ENCODE results near the gene HYOU1. TPM values are rescaled to one million over a fixed set of nuclear protein-coding genes. Genes with fewer than 3 reads are reported as not detected.

HYOU1 gene
- total and polyA plus RNA-seq, 2 of the 8 experiments (the other 6 are each of a cell fraction or from before 2014, with no cell fraction given) = 239 to 295 TPM

DNA sequence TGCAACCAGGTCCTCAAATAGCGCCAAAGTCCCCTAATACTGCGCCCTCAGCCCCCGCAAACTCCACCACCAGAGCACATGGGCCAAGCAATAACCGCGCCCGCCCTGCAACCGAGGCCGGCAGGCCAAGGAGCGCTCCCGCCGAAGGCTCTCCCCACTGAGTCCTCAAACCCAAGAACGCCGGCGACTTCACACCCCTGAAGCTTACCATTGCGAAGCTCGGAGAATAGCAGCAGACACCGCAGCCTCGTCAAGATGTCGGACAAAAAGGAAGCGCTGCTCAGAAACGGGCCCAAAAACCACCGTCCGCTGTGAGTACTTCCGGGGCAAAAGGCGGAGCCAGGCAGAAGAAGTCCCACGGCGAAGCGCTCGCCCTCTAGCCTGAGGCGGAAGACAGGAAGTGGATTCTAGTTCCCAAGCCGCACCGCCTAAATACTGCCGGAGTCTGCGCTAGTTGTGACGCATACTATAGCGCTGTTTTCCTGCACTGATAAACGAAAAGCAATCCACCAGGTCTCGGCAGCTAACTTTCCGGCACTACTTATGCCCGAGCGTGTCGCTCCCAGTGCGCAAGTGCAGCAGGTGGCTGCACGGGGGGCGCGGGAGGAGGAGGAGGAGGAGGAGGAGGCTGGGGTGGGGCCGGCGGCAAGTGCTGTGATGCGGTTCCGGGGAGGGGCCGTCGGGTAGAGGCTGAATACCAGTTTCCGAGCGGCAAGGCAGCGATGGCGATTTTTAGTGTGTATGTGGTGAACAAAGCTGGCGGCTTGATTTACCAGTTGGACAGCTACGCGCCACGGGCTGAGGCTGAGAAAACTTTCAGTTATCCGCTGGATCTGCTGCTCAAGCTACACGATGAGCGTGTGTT lies 38.7 kb downstream of the HYOU1 start, which contains the start of the genes RPS25 and TRAPPC4 (continued):
- TF ChIP-seq KDM5A (IDR thresholded peaks at IDR 0.05; ENCODE audit: low read length) (peak; percentile 54), TEAD4 (IDR thresholded peaks at IDR 0.05; ENCODE audit: low read depth, low read length) (no peak), SP2 (IDR thresholded peaks at IDR 0.05; ENCODE audit: low read length) (no peak), CHD1 (IDR thresholded peaks at IDR 0.05; ENCODE audit: low read depth, low read length) (0 out of 2 replicates have a peak, but pooled peaks have one; percentile 36), PHF8 (conservative IDR thresholded peaks at IDR 0.05; ENCODE audit: low read depth, low read length) (peak; percentile 79), HDAC6 (IDR thresholded peaks at IDR 0.05; ENCODE audit: low read depth, low read length) (no peak), NANOG (IDR thresholded peaks at IDR 0.05; ENCODE audit: insufficient read depth, low read depth, low read length, poor library complexity, severe bottlenecking) (no peak), SUZ12 (IDR thresholded peaks at IDR 0.05; ENCODE audit: low read length) (no peak), SAP30 (IDR thresholded peaks at IDR 0.05; ENCODE audit: insufficient read depth, insufficient replicate concordance, low read length) (peak; percentile 75)
- TF ChIP-seq, protein P1, sequence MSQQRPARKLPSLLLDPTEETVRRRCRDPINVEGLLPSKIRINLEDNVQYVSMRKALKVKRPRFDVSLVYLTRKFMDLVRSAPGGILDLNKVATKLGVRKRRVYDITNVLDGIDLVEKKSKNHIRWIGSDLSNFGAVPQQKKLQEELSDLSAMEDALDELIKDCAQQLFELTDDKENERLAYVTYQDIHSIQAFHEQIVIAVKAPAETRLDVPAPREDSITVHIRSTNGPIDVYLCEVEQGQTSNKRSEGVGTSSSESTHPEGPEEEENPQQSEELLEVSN (IDR thresholded peaks at IDR 0.05) = peak; percentile 52; the same call in 1 of the 2 replicates
- TF ChIP-seq, protein P2, sequence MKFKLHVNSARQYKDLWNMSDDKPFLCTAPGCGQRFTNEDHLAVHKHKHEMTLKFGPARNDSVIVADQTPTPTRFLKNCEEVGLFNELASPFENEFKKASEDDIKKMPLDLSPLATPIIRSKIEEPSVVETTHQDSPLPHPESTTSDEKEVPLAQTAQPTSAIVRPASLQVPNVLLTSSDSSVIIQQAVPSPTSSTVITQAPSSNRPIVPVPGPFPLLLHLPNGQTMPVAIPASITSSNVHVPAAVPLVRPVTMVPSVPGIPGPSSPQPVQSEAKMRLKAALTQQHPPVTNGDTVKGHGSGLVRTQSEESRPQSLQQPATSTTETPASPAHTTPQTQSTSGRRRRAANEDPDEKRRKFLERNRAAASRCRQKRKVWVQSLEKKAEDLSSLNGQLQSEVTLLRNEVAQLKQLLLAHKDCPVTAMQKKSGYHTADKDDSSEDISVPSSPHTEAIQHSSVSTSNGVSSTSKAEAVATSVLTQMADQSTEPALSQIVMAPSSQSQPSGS (IDR thresholded peaks at IDR 0.05; ENCODE audit: low read length) = no peak

Data from H1 (cell line).